GM12864 (cell line): ENCODE results near the gene NRTN.

Experiments used
- DNase-seq: peaks from one replicate; pipeline ENCODE4 v3.0.0-alpha.2; 2011; ENCODE audit warnings: low read depth
- H3K4me3 ChIP-seq: 2 replicates; pipeline ENCODE4 v1.5.1; 2011; ENCODE audit warnings: mild to moderate bottlenecking, low read depth, low read length, control low read depth
- CTCF ChIP-seq: IDR thresholded peaks from 2 replicates; pipeline ENCODE4 v1.5.1; 2011; ENCODE audit warnings: low read depth, mild to moderate bottlenecking, moderate library complexity, low read length, control low read depth, inconsistent platforms; ENCODE audit errors: missing control alignments

Gene NRTN

GRCh38 chr19:5824751-5825150, 19.9 kb downstream of the NRTN start:
- DNase-seq, result no peak
- no peak for TF ChIP-seq CTCF

GRCh38 chr19:5825178-5825577, 20.3 kb downstream of the NRTN start:
- no peak for TF ChIP-seq CTCF
- H3K4me3 ChIP-seq, result no peak overlapping the region
- no peak for DNase-seq

More at GRCh38 chr19:5824751-5825150, 19.9 kb downstream of the NRTN start:
- H3K4me3 ChIP-seq, result no peak overlapping the region

GRCh38 chr19:5826531-5827341, 21.9 kb downstream of the NRTN start:
- TF ChIP-seq CTCF, result no peak
- H3K4me3 ChIP-seq, result no peak overlapping the region
- DNase-seq, result no peak

GRCh38 chr19:5827342-5827890, 22.5 kb downstream of the NRTN start:
- TF ChIP-seq CTCF, result no peak
- H3K4me3 ChIP-seq, result peak overlapping the region; percentile 66
- DNase-seq, result no peak

GRCh38 chr19:5827891-5828660, 23.2 kb downstream of the NRTN start:
- peak; percentile 69 for DNase-seq
- TF ChIP-seq CTCF, result no peak
- peak overlapping the region; percentile 66 for H3K4me3 ChIP-seq

GRCh38 chr19:5828661-5829566, 24.0 kb downstream of the NRTN start:
- TF ChIP-seq CTCF, result no peak
- peak overlapping the region; percentile 66 for H3K4me3 ChIP-seq
- DNase-seq, result no peak
